HG03558 (cell line): ENCODE results near the gene ILK.

Experiments
- ATAC-seq: cut with Tn5 transposase; IDR thresholded peaks from one replicate; pipeline ENCODE4 v1.9.1; 2021; ENCODE audit warnings: moderate number of reproducible peaks; ENCODE audit not compliant: unreplicated experiment; ENCODE audit errors: extremely low read depth

Gene ILK

DNA sequence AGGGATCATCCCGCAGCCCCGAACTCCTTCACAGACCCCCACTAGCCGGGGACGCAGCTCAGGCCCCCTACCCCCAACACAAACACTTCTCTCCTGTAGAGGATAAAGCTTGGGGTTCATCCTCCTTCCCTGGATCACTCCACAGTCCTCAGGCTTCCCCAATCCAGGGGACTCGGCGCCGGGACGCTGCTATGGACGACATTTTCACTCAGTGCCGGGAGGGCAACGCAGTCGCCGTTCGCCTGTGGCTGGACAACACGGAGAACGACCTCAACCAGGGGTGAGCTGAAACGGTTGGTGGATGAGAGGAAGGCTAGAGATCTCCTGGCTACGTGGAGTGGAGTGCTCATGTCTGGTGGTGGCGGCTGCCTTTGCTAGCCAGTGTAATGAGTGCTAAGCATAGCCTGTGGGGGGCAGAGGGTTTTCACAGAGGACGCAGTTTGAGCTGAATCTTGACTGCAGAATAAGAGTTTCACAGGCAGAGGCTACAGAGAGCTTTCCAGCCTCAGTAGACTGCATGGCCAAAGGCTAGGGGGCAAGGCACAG lies 580 bp downstream of the ILK start:
- peak; percentile 21 for ATAC-seq

DNA sequence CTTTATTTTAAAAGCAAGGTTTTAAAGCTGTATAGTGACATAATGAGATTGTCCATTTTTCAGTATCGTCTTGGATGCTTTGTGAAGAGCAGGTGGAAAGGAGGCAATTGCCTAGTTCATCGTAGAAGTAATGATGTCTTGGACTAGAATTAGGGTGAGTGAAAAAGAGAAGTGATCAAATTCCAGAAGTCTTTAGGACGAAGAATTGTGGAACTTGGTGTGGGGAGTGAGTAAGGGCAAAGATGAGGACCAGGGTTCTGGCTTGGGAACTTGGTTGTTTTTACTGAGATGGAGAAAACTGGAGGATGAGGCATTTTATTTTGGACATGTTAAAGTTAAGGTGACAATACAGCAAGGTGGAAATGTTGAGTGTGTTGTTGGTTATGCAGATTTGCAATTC lies 1.2 kb downstream of the ILK start:
- ATAC-seq: no peak

DNA sequence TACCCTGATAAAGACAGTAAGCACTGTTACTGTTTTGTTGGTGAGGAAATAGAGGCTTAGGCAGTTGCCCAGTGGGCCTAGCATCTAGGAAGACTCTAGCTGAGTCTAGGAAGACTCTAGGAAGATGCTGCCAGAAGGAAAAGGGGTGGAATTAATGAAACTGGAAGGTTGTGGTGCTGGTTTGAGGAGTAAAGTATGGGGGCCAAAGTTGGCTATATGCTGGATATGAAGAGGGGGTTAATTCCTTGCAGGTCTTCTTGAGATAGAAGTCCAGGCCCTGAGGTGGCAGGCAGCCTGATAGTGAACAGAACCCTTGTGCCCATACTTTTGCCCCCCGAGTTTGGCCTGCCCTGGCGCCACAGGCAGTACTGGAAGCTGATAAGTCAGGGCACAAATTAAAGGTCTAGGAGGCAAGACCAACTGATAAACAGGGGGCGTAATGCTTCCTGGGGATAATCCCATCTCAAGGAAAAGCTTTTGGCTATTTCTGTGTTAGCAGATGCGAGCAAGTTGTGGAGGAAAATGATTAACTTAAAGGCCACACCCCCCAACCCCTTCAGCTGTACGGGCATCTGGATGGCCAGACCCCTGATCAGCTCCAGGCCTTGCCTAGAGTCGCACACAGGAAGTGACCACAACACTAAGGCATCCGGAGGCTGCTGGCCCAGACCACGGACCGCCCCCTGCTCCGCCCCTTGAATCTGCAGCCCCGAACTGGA lies 3.1 kb downstream of the ILK start:
- ATAC-seq: peak; percentile 34

DNA sequence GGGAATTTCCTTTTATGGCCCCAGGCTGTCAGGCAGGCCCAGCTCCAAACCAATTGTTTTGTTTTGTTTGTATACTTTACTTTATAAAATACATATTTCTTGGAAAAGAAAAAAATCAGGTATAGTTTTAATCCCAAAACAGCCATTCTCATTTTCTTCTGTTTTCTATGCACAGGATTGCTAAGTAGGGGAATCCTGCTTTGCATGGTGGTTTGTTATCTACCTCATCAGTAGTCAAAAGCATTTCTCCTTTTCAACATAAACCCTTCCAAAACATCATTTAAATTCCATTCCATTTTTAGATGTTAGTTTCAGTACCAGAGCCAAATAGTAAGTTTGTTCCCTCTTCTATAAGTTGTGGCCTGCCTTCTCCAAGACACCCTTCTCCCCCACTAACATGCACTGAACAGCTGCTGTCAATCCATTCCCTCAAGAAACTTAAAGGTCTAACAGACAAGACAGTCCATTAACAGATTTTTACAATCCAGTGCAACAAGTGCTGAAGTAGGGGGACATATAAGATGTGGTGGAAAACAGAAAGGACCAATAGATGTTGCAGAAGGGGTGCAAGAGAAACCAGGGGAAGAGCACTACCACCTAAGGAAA lies 3.7 kb downstream of the ILK start:
- ATAC-seq: no peak

DNA sequence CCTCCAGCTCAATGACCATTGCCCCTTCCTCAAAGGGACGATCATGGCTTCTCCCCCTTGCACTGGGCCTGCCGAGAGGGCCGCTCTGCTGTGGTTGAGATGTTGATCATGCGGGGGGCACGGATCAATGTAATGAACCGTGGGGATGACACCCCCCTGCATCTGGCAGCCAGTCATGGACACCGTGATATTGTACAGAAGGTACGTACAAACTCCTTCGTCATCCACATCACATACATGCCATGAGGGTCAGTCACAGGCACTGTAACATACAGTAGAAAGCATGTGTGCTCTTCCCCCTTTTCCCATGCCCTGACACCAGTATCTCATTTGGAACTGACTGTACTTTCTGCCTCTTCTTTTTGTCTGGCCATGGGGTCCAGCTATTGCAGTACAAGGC lies 4.4 kb downstream of the ILK start:
- no peak for ATAC-seq

DNA sequence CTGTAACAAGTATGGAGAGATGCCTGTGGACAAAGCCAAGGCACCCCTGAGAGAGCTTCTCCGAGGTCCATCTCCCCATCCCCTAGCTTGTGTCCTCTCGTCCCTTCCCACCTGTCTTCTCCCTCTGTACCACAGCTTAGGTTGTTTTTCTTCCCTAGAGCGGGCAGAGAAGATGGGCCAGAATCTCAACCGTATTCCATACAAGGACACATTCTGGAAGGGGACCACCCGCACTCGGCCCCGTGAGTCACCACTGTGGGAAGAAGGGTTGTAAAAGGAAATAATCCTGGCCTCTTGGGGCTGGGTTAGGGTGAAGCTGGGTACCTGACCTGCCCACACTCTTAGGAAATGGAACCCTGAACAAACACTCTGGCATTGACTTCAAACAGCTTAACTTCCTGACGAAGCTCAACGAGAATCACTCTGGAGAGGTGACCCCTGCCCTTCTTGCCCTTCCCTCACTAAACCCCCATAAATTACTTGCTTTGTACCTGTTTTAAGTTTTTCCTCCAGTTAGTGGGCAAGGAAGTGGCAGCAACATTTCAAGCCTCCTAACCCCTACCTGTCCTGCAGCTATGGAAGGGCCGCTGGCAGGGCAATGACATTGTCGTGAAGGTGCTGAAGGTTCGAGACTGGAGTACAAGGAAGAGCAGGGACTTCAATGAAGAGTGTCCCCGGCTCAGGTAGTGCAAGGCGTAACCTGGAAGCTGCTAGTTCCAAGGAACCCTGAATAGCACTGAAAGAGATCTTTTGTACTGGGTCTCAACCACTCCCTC lies 5.3 kb downstream of the ILK start:
- no peak for ATAC-seq

DNA sequence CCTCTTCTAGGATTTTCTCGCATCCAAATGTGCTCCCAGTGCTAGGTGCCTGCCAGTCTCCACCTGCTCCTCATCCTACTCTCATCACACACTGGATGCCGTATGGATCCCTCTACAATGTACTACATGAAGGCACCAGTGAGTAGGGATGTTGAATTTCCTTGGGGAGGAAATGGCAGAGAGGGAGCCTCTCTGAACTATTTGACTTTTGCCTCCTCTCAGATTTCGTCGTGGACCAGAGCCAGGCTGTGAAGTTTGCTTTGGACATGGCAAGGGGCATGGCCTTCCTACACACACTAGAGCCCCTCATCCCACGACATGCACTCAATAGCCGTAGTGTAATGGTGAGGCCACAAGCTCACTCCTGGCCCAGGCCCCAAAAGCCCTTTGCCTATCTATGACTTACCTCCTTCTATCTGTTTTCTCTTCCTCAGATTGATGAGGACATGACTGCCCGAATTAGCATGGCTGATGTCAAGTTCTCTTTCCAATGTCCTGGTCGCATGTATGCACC lies 6.0 kb downstream of the ILK start:
- ATAC-seq: no peak

DNA sequence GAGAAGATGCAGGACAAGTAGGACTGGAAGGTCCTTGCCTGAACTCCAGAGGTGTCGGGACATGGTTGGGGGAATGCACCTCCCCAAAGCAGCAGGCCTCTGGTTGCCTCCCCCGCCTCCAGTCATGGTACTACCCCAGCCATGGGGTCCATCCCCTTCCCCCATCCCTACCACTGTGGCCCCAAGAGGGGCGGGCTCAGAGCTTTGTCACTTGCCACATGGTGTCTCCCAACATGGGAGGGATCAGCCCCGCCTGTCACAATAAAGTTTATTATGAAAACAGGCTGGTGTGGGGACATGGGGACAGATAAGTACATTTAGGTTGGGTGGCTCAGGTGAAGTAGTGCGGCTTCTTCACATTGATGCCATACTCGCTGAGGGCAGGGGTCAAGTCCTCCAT lies 7.0 kb downstream of the ILK start:
- no peak for ATAC-seq

DNA sequence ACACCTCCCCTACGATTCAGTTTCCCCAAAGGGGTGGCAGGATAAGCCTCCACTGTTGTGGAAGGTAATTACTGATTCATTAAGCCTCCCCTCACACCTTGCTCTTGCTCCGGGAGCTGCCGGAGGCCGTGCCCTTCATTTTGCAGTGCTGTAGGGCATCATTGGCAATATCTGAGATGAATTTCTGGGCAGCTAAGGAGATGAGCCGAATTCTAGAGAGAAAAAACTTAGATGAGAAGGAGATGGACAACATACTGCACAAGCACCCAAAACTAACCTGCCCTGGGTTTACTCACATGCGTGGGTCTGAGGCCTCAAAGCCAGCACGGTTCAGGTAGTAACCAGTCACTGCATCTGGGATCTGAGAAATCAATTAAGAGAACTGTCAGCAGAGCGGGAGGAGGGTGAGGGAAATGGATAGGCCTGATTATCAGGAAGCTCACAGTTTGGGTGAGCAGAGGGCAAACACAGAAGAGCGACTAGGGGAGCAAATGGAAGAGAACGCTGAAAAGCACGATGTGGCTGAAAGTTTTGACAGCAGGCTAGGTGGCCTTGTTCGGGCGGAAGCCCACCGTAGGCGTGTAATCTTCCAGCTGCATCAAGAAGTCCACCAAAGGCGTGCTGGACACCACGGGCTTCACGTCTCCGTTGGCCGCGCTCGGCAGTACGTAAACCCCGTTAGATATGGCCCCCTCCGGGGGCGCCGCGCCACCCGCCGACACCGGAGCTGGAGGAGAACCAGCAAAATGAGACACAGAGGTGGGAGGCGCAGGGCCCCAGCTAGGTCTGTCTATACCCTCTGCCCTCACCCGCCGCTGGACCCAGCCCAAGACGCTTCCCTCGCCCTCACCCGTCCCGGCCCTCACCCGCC lies 7.8 kb downstream of the ILK start:
- no peak for ATAC-seq

DNA sequence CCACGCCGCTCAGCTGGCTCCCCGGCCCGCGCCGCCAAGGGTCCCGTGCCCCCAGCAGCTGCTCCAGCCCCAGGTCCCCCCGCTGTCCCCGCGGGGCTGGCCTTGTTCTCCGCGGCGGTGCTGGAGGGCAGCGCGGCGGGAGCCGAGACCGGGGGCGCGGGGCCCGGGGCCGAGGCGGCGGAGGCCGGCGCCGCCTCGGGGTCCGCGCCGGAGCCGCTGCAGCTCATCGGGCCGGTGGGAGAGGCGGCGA lies 8.3 kb downstream of the ILK start:
- ATAC-seq: no peak

DNA sequence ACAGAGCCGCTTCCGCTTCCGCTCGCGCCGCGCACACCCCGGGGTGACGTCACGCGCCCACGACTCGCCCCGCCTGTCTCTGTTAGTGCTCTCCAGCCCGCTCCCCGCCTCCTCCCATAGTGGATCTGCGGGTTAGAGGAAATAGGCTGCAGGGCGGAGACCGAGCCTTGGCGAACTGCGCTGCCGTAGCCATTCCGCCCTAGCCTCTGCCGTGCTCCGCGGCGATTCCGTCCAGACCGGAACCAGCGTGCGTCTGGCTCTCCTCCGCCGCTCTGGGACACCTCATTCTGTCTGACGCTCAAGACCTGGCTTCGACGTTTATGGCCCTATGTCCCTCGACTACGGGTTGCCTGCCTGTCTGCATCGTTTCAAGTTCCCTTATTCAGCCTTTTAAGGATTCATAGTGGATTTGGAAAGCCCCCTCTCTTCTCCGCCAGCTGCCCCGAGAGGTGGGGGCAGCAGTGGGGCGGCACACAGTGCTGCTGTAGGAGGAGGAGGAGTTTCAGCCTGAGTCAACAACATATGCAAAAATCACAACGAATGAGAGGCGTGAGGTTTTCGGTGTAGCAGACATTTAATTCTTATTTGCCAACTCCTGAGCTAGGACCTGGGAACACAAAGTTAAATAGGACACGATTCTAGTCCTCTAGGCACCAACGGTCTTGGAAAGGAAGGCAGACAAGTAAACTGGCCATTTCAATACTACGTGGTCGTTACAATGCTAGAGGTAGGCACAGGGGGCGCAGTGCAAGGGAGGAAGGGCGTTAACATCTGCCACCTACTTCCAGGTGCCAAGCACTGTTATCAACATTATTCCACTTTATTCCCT lies 8.9 kb downstream of the ILK start, which contains the start of gene TAF10:
Gene TAF10, minus strand, starts transcription at position 4 of the 829 bp plus-strand sequence. CDS start 27 bp downstream, outside the sequence.
- ATAC-seq: peak; percentile 57

DNA sequence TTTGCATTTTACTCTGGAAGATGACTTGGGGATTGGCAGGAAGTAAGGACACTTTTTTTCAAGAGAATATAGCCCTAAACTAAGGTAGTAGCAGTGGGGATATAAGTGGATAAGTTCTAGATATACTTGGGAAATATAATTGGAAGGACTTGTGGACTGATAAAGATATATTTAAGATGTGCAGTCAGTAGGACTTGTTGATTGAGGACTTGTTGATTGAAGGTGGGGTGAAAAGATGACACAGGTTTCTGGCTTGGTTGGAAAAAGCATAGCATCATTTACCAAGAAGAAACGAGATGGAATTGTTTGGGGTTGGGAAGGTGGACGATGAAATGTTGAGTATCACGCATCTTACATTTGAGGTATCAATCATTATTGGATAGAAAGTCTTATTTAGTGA lies 9.9 kb downstream of the ILK start:
- ATAC-seq: no peak

DNA sequence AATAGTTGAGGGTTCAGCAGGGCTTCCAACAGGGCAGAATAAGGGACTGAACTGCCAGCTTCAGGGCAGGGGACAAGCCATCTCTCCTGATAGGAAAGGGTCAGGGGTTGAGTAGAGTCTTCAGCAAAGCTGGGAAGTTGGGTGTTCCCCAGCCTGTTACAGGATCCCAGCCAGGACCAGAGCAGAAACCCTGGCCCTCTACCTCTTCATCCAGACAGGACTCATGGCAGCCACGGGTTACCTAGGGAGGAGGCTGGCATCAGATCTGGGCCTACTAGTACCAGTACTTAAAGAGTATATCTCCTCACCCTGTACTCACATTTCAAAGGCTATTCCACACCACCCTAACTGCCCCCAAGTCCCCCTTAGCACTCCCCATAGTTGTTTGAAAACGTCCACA lies 10.9 kb downstream of the ILK start:
- no peak for ATAC-seq

DNA sequence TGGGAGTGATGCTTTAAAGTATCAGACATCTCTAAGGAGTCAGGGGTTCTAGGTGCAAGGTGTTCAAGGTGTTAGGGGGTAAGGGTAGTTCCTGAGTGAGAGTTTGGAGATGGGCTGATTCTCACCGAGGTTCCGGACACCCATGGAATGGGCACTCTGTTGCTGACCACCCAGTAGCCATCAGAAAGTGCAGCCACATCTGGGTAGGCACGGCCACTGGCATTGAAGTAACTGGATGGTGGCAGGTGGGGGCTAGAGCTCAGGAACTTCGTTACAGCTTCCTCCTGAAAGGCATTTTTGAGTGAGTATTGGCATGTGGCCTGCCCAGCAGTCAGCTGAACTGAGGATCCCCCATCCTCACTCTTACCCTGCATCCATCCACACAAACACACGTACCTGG lies 11.5 kb downstream of the ILK start:
- no peak for ATAC-seq

DNA sequence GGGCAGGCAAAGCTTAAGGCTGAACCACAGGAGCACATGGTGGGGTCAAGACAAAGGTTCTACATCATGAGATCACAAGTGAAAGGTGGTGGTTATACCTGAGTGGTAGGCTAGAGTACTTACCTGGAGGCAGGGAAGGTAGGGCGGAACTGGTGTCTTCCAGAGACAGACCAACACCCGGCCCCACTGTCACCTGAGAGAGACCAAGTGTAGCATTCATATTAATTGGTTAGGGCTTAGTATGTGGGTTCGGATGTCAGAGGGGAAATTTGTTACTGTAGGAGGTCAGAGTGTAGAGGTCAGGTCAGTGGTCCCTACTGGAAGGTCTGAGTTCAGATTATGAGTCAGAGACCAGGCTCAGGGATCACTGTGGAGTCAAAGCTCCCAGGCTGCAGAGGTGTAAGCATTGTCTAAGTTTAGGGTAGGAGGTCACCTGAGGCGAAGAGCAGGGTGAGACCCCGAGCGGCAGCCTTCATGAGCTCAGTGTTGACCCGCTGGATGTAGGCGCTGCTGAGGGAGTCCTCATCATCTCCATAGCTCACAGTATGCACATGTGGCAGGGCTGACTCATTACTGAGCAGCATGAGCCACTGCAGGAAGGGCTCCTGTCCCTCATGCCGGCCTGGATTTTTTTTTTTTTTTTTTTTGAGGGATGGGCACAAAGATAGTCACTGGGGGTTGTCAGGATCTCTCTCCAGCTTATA lies 12.5 kb downstream of the ILK start:
- no peak for ATAC-seq

DNA sequence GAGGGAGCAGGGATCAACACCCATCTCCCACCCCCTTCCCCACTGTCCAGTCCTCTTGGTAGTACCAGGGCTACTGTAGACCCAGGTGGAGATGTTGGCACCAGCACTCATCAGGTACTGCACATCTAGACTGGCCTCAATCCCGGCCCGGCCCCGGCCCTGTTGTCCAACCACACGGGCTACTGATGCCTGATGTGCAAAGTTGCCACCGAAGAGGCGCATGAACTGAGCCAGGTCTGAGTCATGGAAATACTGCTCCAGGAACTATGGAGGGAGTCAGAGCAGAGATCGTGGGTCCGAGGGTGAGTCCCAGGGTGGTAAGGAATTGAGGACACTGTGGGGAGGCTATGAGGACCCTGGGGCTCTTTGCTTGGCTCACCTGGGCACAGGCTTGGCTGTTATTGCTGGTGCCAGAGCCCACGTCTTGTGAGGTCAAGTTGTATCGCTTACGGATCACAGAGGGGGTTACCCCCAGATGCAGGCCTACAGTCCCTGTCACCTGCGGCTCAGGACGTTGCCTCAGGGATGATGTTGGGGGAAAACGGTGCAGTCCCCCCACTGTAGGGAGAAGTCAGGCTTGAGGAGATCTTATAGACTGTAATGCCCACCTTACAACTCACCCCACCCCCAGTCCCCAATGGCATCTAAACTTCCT lies 13.1 kb downstream of the ILK start:
- ATAC-seq: no peak

DNA sequence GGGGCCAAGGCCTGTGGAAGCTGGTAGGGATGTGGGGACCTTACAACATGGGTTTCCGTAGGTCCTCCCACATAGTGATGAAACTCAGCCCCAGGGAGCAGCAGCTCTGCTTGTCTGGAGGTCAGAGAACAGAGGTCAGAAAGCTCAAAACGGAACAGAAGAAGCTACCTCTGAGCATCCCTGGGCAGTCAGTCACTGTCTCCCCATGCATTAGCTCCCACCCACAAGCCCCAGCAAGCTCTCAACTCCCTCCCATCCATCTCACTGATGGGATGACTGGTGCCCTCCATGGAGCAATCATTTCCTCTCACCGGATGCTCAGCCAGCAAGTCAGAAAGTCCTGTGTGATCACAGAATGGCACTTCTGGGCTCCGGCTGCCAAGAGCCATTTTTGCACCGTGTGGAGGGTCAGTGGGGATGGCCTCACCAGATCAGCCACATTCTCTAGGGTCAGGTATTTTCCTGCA lies 13.8 kb downstream of the ILK start:
- no peak for ATAC-seq
